ENCODE results near the gene ADARB1.

DNA sequence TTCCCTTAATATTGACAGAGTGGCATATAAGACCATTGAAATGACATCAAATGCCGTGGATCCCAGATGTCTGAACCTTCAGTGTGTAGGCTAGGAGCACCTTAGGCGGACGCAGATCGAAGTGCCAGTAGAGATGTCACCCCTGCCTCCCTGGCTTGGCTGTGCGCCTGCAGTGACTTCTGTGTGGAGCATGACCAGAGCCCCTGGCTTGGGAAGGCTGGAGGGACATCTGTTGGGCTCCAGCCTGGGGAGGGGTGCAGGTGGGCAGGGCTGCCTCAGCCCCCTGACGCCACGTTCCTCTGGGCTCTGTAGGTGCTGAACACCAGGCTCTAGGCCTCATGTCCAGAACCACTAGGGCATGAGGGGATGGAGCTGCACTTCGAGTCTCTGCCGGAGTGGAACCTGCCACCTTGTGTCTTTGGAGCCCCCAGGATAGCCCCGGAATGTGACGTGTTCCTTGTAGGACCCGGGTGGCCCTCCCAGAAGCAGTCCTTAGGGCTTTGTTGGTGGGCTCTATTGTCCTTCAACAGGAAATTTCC lies 103.8 kb downstream of the ADARB1 start:
- TF ChIP-seq CTCF (IDR thresholded peaks at IDR 0.05), result no peak
- no peak for TF ChIP-seq POLR2A (IDR thresholded peaks at IDR 0.05)

All from tibial nerve (tissue), 3 donors.